NCI-H1694 treated with DMSO at 0.1 percent for 48 hours (cell line): ENCODE measurements around the gene CD164.
"Not testable (repeated sequence)": the region's sequence is repeated elsewhere in the genome, so short reads cannot be mapped to it uniquely, and the experiment has no call there.

Source experiments
- DNase-seq: peaks from one replicate; lab custom pipeline; 2025; lab: John Stamatoyannopoulos, UW

CD164 gene

GRCh38 chr6:109342911-109343310 lies 39.4 kb downstream of the CD164 start:
- no peak for DNase-seq

GRCh38 chr6:109342506-109342905 lies 39.8 kb downstream of the CD164 start:
- DNase-seq, result no peak

- DNase-seq, result no peak
Observed at GRCh38 chr6:109340811-109341210, 41.5 kb downstream of the CD164 start.

- DNase-seq, result no peak
Observed at GRCh38 chr6:109339906-109340678, 42.2 kb downstream of the CD164 start.

GRCh38 chr6:109336221-109336961 lies 45.9 kb downstream of the CD164 start:
- no peak for DNase-seq

- not testable (repeated sequence) for DNase-seq
Observed at GRCh38 chr6:109333870-109334269, 48.4 kb downstream of the CD164 start.

GRCh38 chr6:109332748-109333147 lies 49.5 kb downstream of the CD164 start:
- no peak for DNase-seq

- no peak for DNase-seq
Observed at GRCh38 chr6:109331081-109331480, 51.2 kb downstream of the CD164 start.

GRCh38 chr6:109330263-109330662 lies 52.0 kb downstream of the CD164 start:
- DNase-seq, result no peak

GRCh38 chr6:109328629-109329028 lies 53.6 kb downstream of the CD164 start:
- no peak for DNase-seq

GRCh38 chr6:109327959-109328358 lies 54.3 kb downstream of the CD164 start:
- no peak for DNase-seq

- no peak for DNase-seq
Observed at GRCh38 chr6:109327491-109327890, 54.8 kb downstream of the CD164 start.

- DNase-seq, result no peak
Observed at GRCh38 chr6:109326351-109326750, 55.9 kb downstream of the CD164 start.

- DNase-seq, result no peak
Observed at GRCh38 chr6:109325400-109325801, 56.9 kb downstream of the CD164 start.

GRCh38 chr6:109323241-109323640 lies 59.0 kb downstream of the CD164 start:
- DNase-seq, result no peak

- no peak for DNase-seq
Observed at GRCh38 chr6:109322825-109323224, 59.4 kb downstream of the CD164 start.

- DNase-seq, result no peak
Observed at GRCh38 chr6:109321752-109322151, 60.5 kb downstream of the CD164 start.

- no peak for DNase-seq
Observed at GRCh38 chr6:109320072-109320471, 62.2 kb downstream of the CD164 start.

- no peak for DNase-seq
Observed at GRCh38 chr6:109318328-109318876, 63.9 kb downstream of the CD164 start.

- DNase-seq, result no peak
Observed at GRCh38 chr6:109316909-109317308, 65.4 kb downstream of the CD164 start.
